MCF 10A (cell line): ENCODE measurements around the gene IFI27. TPM values are rescaled to one million over a fixed set of nuclear protein-coding genes. Genes with fewer than 3 reads are reported as not detected.

ENCODE experiments used
- BruUV-seq: library from RNA; stranded (reverse); fragments of 400-500 nt; replicated peaks from 2 replicates; lab custom pipeline; 2021; lab: Mats Ljungman, UMichigan
- CTCF ChIA-PET: fragments of 300-600 bp; sonication (Branson Sonifier 250); formaldehyde crosslinking; extraction: SDS; loops from one replicate; lab custom pipeline; 2021; ENCODE audit warnings: antibody characterized with exemption, inconsistent platforms; lab: Yijun Ruan, JAX
- POLR2A ChIA-PET: fragments of 300-600, 350-650 bp; sonication (Branson Sonifier 250); formaldehyde crosslinking; extraction: SDS; loops from one replicate; lab custom pipeline; 2020; ENCODE audit warnings: antibody characterized with exemption, inconsistent platforms; lab: Yijun Ruan, JAX
- DNase-seq: peaks from one replicate; pipeline ENCODE4 v3.0.0-alpha.2; 2018; ENCODE audit not compliant: unreplicated experiment
- H3K27ac Mint-ChIP-seq: one replicate; pipeline ENCODE4 v1.8.0; 2022; ENCODE audit warnings: mild to moderate bottlenecking, low read depth, mixed read lengths; ENCODE audit not compliant: unreplicated experiment
- H3K27me3 Mint-ChIP-seq: one replicate; pipeline ENCODE4 v1.8.0; 2022; ENCODE audit warnings: mixed read lengths; ENCODE audit not compliant: insufficient read depth, unreplicated experiment
- H3K36me3 Mint-ChIP-seq: one replicate; pipeline ENCODE4 v1.8.0; 2022; ENCODE audit warnings: mild to moderate bottlenecking, moderate library complexity, mixed read lengths; ENCODE audit not compliant: insufficient read depth, unreplicated experiment
- H3K4me1 Mint-ChIP-seq: one replicate; pipeline ENCODE4 v1.8.0; 2022; ENCODE audit warnings: mixed read lengths; ENCODE audit not compliant: insufficient read depth, unreplicated experiment
- H3K4me3 Mint-ChIP-seq: one replicate; pipeline ENCODE4 v1.8.0; 2022; ENCODE audit warnings: mild to moderate bottlenecking, moderate library complexity, mixed read lengths; ENCODE audit not compliant: unreplicated experiment
- H3K9me3 Mint-ChIP-seq: one replicate; pipeline ENCODE4 v1.8.0; 2022; ENCODE audit warnings: mixed read lengths; ENCODE audit not compliant: unreplicated experiment
- CTCF ChIP-seq: fragments of 200-600 bp; IDR thresholded peaks from one replicate; pipeline ENCODE4 v1.8.0; 2022; ENCODE audit warnings: antibody characterized with exemption, mild to moderate bottlenecking; ENCODE audit not compliant: unreplicated experiment
- intact Hi-C: fragments of 100-400 bp; cut with micrococcal nuclease; formaldehyde crosslinking; loops from 2 replicates; pipeline ENCODE4 v1.14.1; 2022
- total RNA-seq: library from RNA; stranded (reverse); gene quantifications from 2 replicates; pipeline ENCODE4 v1.2.3, GENCODE V29; 2022

The IFI27 gene
- total RNA-seq, 1 experiment from 2014 or later: 0.63 TPM

GRCh38 chr14:94115631-94116030, 5.1 kb downstream of the IFI27 start:
- POLR2A ChIA-PET: interaction anchor here (1.2 kb wide), 1 partner anchor 14 kb away, joined by 3 read pairs; the partner anchor contains the start of gene IFI27L2

GRCh38 chr14:94116701-94117100, 6.2 kb downstream of the IFI27 start:
- no peak overlapping the region for H3K4me3 Mint-ChIP-seq
- intact Hi-C loops: no loop called here
- peaks cover 27% of the 10 kb centered on the region for H3K4me1 Mint-ChIP-seq
- DNase-seq: no peak
- no peaks in the 10 kb centered on the region for H3K27me3 Mint-ChIP-seq
- no TSS peak for BruUV-seq
- ChIA-PET POLR2A (no interaction called here), CTCF (interaction anchor here (0.7 to 2.1 kb wide), 2 partner anchors 8 to 15 kb away, joined by 3 to 8 read pairs; no protein-coding TSS in a partner anchor)
- peaks cover 6% of the 10 kb centered on the region for H3K36me3 Mint-ChIP-seq
- H3K9me3 Mint-ChIP-seq: peaks cover 8% of the 10 kb centered on the region
- no peak overlapping the region for H3K27ac Mint-ChIP-seq
- TF ChIP-seq CTCF: no peak

More at GRCh38 chr14:94115631-94116030, 5.1 kb downstream of the IFI27 start:
- Mint-ChIP-seq H3K27me3 (no peaks in the 10 kb centered on the region), H3K36me3 (peaks cover 1% of the 10 kb centered on the region), H3K4me3 (no peak overlapping the region), H3K4me1 (peaks cover 24% of the 10 kb centered on the region), H3K27ac (no peak overlapping the region), H3K9me3 (peaks cover 3% of the 10 kb centered on the region)
- CTCF ChIA-PET: interaction anchor here (0.6 to 1.4 kb wide), 4 partner anchors 9 to 169 kb away, joined by 3 to 6 read pairs (median 3); partner anchors contain the start of gene IFI27L2
- BruUV-seq: no TSS peak
- intact Hi-C loops: no loop called here
- TF ChIP-seq CTCF: no peak
- DNase-seq: no peak

- H3K27me3 Mint-ChIP-seq: no peaks in the 10 kb centered on the region
- peaks cover 6% of the 10 kb centered on the region for H3K36me3 Mint-ChIP-seq
- peaks cover 21% of the 10 kb centered on the region for H3K4me1 Mint-ChIP-seq
- POLR2A ChIA-PET: interaction anchor here (1.0 kb wide), 1 partner anchor 28 kb away, joined by 3 read pairs; no protein-coding TSS in a partner anchor
- CTCF ChIA-PET: interaction anchor here (1.4 to 2.1 kb wide), 2 partner anchors 14 to 19 kb away, joined by 6 to 8 read pairs; no protein-coding TSS in a partner anchor
- BruUV-seq: no TSS peak
- no peak overlapping the region for H3K27ac Mint-ChIP-seq
- TF ChIP-seq CTCF: no peak
- intact Hi-C loops: no loop called here
- no peak for DNase-seq
- H3K4me3 Mint-ChIP-seq: no peak overlapping the region
- H3K9me3 Mint-ChIP-seq: peaks cover 8% of the 10 kb centered on the region
Observed at GRCh38 chr14:94117856-94118255, 7.3 kb downstream of the IFI27 start.

GRCh38 chr14:94119071-94119470, 8.5 kb downstream of the IFI27 start:
- CTCF ChIA-PET: no interaction called here
- intact Hi-C loops: no loop called here
- Mint-ChIP-seq H3K4me3 (no peak overlapping the region), H3K9me3 (peaks cover 8% of the 10 kb centered on the region), H3K27me3 (no peaks in the 10 kb centered on the region), H3K4me1 (peaks cover 11% of the 10 kb centered on the region), H3K36me3 (peaks cover 6% of the 10 kb centered on the region), H3K27ac (no peak overlapping the region)
- no peak for DNase-seq
- POLR2A ChIA-PET: no interaction called here
- no peak for TF ChIP-seq CTCF
- BruUV-seq: no TSS peak
